8988T (cell line): Measurements from ENCODE around the gene PRDX6.
"Not testable (repeated sequence)": the region's sequence is repeated elsewhere in the genome, so short reads cannot be mapped to it uniquely, and the experiment has no call there.

Experiments used
- DNase-seq: peaks from one replicate; pipeline ENCODE4 v3.0.0; 2011

The PRDX6 gene

DNA sequence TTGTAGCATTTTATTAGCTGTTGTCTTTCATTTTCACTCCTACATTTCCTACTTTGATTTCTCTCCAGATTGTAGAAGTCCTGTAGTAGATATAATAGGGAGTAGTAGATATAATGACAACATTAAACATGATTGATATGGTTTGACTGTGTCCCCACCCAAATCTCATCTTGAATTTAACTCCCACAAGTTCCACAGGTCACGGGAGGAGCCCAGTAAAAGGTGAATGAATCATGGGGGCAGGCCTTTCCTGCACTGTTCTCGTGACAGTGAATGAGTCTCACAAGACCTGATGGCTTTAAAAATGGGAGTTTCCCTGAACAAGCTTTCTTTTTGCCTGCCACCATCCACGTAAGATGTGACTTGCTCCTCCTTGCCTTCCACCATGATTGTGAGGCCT is 7.5 kb upstream of the PRDX6 start:
- no peak for DNase-seq

DNA sequence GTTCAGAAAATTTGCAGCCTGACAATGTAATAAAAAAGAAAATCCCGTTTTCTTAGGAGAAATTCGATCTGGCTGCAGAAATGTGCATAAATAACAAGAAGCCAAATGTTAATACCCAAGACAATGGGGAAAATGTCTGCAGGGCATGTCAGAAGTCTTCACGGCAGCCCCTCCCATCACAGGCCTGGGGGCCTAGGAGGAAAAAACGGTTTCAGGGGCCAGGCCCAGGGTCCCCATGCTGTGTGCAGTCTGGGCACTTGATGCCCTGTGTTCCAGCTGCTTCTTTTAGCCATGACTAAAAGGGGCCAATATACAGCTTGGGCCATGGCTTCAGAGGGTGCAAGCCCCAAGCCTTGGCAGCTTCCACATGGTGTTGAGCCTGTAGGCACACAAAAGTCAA is 6.5 kb upstream of the PRDX6 start:
- no peak for DNase-seq

DNA sequence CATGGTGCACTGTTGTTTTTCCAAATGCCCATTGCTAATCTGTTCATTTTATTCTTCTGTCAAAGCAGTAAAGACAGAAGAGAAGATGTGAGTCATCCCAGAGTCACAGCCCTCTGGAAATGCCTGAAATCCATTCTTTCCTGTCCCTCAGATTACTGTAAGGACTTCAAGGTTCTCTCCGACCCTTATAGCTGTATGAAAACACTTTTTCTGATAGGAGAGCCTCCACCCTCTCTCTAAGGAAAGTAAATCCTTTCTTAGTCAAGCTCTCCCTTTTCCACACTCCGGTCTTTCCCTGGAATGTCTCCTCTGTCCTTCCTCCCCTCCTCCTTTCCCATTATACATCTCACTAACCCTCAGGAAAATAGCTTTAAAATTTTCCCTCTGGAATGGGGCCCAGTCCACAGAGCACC is 3.5 kb upstream of the PRDX6 start:
- no peak for DNase-seq

DNA sequence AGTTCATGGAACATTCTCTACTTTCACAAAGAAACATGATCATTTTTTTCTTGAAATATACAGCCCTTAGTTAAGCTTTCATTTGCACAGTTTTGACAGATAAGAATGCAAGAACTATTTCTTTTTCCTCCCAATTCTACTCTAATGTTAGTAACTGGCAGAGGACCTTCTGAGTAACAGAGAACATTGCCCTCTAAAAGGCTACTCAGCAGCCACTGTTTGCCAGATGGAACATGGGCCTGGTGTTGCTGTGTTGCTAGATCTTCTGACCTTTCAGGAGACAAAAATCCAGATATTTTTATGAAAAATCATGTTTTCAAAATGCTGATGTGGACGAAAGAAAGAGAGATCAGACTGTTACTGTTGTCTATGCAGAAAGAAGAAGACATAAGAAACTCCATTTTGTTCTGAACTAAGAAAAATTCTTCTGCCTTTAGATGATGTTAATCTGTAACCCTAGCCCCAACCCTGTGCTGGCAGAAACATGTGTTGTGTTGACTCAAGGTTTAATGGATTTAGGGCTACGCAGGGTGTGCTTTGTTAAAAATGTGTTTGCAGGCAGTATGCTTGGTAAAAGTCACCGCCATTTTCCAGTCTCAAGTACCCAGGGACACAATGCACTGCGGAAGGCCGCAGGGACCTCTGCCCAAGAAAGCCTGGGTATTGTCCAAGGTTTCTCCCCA is 2.9 kb upstream of the PRDX6 start:
- DNase-seq: no peak

DNA sequence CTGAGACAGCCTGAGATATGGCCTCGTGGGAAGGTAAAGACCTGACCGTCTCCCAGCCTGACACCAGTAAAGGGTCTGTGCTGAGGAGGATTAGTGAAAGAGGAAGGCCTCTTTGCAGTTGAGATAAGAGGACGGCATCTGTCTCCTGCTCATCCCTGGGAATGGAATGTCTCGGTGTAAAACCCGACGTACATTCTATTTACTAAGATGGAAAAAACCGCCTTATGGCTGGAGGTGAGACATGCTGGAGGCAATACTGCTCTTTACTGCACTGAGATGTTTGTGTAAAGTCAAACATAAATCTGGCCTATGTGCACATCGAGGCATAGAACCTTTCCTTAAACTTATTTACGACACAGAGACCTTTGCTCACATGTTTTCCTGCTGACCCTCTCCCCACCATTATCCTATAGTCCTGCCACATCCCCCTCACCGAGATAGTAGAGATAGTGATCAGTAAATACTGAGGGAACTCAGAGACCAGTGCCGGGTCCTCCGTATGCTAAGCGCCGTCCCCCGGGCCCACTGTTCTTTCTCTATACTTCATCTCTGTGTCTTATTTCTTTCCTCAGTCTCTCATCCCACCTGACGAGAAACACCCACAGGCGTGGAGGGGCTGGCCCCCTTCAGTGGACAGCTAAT is 2.2 kb upstream of the PRDX6 start:
- DNase-seq: not testable (repeated sequence)

DNA sequence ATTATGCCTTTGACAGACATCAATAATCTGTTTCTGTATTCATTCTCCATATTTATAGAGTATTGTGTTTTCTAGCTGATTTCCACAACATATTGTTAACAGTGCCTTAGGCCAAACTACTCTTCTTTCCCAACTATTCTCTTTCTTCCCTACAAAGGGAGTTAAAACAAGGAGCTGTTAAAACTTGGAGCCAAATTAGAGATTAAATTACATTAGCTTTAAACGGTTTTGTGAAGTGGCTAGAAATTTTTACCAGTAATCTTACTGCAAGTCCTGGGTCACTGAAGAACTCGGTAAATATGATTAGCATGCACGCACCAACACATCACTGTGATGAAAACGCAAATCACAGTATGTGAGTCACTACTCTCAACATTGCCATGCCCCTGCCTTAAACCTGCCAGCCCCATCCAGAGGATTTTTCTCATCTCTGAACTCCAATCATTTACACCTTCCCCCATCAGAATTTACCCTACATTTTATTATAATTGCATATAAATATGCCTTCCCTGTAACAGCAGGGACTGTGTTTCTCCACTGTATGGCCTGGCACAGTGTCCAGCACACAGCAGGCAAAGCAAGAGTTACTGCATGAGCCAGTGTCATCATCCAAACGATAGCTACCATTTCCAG is 1.5 kb upstream of the PRDX6 start:
- no peak for DNase-seq

DNA sequence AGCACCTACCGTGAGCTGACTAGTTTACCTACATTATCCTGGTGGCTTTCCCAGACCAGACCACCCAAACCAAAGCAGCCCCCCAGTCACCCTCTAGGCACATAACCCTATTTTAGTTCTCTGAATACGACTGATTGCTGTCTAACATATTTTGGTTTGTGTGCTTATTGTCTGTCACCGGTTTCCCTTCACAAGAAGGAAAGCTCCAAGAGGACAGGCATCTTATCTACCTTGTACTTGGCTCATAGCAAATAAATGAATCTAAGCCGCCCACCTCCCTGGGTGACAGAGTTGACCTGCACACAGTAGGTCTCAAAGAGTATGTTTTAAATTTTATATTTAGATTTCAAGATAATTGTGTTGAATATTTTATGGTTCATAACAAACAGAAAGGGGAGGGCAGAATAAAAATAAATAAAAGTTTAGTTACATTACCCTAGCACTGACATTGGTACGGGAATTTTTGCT is 904 bp upstream of the PRDX6 start:
- no peak for DNase-seq

DNA sequence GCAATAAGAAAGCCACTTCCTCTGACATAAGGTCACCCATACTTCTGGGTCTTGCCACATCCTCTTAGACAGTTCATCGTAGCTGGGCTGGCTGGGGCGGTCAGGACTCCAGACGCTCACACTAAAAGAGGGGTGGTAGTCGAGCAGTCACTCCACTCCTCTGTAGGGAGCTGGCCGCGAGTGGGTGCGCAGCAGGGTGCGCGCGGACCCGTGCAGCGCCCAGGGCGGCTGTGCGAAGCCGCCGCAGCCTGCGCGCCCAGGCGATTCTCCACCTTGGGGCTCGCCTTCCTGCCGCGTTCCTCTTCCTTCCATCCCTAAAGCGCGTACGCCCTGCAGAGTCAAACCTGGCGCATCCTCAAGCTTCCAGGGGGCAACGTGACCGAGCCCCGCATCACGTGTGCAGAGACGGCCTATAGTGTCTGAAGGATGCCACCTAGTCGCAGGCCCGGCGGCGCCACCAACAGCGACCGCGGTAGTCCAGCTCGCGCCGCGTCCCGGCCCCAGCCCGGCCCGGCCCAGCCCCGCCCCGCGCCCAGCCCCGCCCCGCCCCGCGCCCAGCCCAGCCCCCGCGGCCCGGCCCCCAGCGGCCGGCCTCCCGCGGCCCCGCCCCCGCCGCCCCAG is 360 bp upstream of the PRDX6 start:
- peak; percentile 90 for DNase-seq

DNA sequence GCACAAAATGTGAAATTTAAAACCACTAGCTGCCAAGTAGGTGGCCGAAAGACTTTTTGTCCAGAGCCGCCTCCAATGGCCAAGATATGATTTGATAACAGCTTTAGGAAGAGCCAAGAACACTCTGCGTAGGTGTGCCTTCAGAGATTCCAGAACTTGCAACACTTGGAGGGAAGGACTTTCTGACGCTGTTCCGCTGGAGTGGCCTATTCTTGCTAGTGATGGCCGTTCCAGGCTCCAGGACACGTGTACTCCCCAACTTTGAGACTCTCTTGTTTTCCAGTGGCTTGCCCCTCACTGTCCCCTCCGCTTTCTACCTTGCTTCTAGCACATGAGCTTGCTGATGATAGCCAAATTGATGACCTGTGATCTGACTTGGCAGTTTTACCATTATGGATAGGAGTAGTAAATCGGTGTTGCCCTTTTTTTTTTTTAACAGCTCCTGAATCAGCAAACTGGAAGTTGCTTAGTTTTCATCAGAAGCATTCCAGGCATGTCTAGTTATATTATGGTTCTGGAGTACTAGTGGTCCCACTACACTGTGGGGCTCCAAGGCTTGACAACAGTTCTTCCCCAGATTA is 1.0 kb downstream of the PRDX6 start:
- no peak for DNase-seq

DNA sequence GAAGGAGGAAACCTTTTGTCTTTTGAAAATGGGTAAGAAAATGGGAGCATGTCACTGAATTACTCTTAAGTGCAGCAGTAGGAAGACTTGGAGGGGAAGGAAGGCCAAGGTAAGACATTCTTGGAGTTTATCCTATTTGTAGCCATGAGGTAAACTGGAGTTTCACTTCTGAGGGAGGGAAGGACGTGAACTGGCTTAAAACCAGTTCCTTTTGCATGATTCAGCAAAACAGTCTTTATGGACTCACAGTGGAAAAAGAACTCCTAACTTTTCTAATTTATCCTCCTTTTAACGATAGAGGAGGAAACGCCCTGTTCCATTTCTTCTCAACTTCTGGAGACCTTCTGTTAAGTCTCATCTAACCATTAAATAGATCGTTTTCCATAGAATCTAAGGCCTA is 2.5 kb downstream of the PRDX6 start:
- no peak for DNase-seq

DNA sequence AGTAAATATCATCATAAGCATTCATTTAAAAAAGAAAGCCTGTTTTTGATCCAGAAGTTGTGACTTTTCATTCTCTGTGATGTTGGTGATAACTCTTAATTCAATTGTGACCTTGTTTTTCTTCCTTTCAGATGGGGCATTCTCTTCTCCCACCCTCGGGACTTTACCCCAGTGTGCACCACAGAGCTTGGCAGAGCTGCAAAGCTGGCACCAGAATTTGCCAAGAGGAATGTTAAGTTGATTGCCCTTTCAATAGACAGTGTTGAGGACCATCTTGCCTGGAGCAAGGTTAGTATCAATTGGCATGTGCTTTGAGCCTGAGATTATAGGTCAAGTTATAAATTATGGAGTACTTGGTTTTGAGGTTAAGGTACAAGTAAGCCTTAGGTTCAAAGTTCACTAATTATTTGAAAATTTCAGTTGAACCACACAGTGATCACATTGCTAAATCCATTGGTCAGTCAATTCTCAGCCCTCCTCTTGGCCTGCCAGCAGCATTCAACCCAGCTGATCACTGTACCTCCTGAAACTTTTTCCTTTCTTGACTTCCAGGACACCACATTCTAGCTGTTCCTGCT is 4.1 kb downstream of the PRDX6 start:
- no peak for DNase-seq

DNA sequence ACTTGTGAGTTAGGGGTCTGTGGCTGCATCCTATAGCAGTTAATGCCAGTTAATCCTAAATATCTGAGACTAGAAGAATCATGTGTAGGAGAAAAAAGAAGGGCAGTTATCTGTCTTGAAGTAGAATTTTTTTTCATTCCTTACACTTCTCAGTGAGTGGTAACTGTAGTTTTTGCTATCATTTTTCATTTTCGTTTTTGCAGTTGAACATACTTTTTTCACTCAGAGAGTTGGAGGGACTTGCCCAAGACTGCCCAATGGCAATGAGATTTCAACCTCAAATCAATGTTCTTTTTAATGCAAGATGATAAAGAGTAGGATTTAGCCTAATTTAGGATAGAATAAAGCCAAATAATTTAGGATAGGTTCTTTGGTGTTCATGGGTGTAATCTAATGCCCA is 5.5 kb downstream of the PRDX6 start:
- no peak for DNase-seq

DNA sequence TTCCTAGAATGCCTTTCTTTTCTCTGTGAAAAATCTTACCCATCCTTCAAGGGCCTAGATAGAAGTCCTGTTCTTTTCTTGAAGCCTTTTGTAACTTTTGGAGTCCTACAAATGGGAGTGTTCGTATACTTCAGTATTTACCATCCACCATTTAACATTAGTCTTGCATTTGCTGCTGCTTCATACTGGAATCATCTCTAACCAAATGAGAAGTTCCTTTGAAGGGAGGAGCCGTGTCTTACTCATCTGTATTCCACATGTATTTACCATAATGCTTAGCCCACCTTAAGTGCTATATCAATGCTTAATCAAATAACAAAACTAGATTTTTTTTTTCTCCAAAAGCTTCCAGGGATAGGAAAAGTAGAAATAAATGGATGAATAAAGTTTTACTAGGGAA is 7.1 kb downstream of the PRDX6 start:
- DNase-seq: no peak

DNA sequence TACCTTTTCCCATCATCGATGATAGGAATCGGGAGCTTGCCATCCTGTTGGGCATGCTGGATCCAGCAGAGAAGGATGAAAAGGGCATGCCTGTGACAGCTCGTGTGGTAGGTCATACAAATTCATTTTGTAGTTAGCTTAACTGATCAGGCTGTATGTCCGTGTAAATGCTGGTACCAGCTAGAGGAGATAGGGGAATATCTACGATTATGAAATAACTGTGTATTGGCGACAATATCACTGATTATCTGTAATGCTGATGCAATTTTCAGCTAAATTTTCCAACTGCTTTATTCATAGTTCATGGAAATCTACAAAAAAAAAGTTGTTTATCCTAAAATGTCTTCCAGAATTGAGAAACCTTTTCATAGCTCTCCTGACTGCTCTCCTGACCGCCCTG is 8.3 kb downstream of the PRDX6 start:
- no peak for DNase-seq

DNA sequence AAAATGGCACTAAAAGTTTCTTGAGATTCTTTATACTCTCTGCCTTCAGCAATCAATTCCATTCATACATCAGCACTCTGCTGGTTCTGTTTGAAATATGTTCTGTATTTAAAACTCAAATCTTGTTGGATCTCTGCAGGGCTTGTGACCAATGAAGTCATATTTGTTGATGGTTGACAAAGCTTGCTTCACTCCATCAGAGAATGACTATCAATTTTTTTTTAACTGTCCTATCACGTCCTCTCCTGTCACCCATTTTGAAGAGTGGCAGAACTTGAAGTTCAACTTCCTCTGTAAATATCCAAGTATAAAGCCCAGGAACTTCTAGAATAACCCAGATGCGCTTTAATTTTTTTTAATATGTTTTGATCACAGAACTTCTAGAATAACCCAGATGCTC is 10.9 kb downstream of the PRDX6 start:
- no peak for DNase-seq

DNA sequence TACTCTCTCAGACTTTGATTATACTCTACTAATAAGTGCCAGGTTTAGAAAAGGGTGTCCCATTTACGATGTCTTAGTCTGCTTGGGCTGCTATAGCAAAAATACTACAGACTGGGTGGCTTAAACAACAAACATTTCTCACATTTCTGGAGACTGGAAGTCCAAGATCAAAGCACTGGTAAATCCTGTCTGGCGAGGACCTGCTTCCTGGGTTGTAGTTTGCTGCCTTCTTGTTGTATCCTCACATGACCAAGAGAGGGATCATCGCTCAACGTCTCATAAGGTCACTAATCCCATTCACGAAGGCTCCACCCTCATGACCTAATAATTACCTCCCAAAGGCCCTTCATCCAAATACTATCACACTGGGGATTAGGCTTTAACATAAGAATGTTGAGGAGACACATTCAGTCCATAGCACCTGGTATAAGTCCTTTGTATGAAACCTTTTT is 12.0 kb downstream of the PRDX6 start:
- no peak for DNase-seq

DNA sequence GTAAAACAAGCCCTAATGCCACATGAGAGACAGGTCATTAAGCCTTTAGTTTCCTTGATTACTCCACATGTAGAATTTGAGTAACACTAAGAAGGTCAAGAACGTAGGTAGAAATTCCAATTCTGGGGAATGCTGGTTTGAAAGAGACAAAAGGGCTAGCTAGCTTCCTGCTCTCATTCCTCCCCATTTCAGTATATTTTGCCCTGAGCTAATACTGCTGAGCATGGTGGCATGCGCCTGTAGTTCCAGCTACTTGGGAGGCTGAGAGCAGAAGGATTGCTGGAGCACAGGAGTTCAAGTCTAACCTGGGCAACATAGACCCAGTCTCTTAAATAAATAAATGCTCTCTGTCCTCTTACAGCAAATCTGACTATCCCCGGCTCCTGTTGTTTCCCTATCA is 12.8 kb downstream of the PRDX6 start:
- DNase-seq: no peak

DNA sequence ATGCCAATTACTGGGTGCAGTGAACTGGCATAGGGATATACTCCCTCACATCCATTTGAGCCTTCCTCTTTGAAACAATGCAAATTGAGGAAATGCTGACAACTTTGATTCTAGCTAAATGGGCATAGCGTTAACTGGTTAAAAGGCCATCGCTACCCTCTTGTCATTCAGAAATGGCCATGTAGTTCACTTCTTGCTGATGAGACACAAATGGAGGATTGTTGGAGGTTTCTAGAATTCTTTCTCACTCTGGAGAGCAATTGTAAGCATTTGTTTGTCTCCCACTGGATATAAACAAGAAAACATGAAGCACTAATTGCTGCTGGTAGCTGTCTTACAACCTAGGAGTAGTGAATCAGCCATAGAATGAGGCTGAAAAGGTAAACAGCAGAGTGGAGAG is 14.4 kb downstream of the PRDX6 start:
- no peak for DNase-seq

DNA sequence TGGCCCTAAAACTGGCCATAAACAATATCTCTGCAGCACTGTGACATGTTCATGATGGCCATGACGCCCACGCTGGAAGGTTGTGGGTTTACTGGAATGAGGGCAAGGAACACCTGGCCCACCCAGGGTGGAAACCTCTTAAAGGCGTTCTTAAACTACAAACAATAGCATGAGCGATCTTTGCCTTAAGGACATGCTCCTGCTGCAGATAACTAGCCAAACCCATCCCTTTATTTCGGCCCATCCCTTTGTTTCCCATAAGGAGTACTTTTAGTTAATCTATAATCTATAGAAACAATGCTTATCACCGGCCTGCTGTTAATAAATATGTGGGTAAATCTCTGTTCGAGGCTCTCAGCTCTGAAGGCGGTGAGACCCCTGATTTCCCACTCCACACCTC is 16.0 kb downstream of the PRDX6 start:
- not testable (repeated sequence) for DNase-seq

DNA sequence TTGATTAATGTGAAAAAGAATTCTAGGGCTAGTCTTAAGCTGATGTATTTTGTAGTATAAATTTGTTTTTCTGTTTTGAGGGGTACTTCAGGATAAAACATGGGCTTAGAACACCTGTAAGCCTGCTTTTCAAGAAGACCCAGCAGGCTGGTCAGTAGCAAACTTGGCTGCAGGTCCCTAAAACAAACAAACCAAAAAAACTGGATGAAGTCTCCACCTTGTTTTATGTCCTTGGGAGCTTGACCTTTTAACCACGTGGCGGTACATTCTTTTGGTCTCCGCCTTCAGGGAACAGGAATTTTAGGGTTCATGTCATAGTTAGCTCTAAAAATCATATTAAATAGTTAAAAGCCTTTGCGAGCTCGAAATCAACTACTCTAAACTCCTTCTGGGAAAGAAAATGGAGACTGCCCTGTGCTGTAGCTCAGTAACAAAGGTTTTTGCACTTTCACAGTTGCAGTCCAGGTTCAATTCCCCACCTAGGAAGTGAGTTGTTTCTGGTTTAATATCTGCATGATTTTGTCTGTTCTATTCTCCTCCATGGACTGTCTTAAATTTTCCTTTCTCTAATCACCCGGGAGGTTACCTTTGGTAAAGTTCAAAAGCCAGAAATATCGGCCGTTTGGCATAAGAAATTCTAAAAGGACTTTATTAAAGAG is 18.6 kb downstream of the PRDX6 start:
- no peak for DNase-seq

DNA sequence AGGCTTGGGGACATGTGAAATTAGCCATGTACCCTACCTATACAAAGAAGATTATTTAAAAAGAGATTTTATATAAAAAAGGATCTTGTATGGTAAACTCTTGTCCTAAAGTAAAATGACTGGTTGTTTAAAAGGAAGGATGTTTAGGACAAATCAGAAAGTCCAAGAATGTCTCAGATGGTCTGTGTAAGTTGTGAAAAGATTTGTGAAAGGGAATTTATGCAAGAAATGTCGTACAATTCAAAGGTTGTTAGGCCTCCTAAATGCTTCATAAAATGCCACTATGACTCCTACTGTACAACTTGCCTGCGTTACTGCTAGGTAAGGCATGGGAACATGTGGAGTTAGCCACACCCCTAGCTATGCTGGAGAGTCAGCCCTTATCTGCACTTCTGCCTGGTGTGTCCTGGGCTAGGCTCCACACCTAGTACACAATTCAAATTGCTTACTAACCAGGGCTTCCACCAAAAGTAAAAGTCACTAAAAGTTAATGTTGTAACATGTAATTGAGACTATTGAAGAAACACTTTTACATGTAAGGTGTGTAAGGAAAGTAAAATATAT is 19.7 kb downstream of the PRDX6 start:
- DNase-seq: no peak

DNA sequence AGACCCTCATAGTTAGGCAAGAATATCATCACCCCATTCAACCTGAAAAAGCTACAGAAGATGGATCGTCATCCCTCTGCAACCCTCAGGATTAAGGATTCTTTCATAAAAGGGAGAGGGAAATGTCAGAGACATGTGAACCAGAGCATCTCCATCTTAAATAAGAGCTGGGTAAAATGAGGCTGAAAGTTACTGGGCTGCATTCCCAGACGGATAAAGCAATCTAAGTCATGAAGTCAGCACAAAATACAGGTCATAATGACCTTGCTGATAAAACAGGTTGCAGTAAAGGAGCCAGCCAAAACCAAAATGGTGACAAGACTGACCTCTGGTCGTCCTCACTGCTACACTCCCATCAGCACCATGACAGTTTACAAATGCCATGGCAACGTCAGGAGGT is 22.6 kb downstream of the PRDX6 start:
- DNase-seq: no peak
